ENCODE measurements around the gene UEVLD.

UEVLD gene

DNA sequence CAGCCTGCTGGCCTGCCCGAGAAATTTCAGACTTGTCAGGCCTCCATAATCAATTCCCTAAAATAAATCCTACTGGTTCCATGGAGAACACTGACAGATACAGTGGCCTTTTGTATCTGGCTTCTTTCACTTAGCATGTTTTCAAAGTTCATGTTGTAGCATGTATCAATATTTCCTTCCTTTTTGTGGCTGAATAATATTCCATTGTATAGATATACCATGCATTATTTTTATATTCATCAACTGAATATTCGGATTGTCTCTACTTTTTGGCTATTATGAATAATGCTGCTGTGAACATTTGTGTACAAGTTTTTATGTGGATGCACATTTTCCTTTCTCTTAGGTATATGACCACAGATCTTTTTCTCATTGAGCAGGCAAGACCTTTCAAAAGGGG is 35.2 kb upstream of the UEVLD start:
- Histone ChIP-seq H3K4me3 (ENCODE audit: low read length) (no peak overlapping the region), H3K36me3 (replicated peaks; ENCODE audit: insufficient read depth, low read length) (no peaks in the 10 kb centered on the region), H3K4me2 (ENCODE audit: low read depth, low read length) (no peak overlapping the region), H3K9ac (ENCODE audit: low read length) (no peak overlapping the region), H3K9me2 (replicated peaks; ENCODE audit: insufficient read depth, low read length) (no peaks in the 10 kb centered on the region), H3K27ac (ENCODE audit: low read length) (no peak overlapping the region), H2AFZ (ENCODE audit: low read length) (no peak overlapping the region), H3K4me1 (ENCODE audit: low read length) (0 out of 2 replicates have a peak, but pooled peaks cover 2% of the 10 kb centered on the region), H3K9me3 (replicated peaks; ENCODE audit: insufficient read depth, low read length) (no peaks in the 10 kb centered on the region), H3K79me2 (ENCODE audit: low read length) (peaks cover 97% of the 10 kb centered on the region), H3K27me3 (replicated peaks; ENCODE audit: insufficient read depth, low read length) (no peaks in the 10 kb centered on the region), H3F3A (ENCODE audit: insufficient read depth, low read length) (no peaks in the 10 kb centered on the region), H4K20me1 (ENCODE audit: insufficient read depth, low read length) (peaks cover 6% of the 10 kb centered on the region)
- no peak for DNase-seq
- TF ChIP-seq EZH2phosphoT487 (IDR thresholded peaks at IDR 0.05; ENCODE audit: low read length) (no peak), EZH2 (optimal IDR thresholded peaks at IDR 0.05; ENCODE audit: low read depth, low read length) (no peak)
- TF ChIP-seq, protein P1, sequence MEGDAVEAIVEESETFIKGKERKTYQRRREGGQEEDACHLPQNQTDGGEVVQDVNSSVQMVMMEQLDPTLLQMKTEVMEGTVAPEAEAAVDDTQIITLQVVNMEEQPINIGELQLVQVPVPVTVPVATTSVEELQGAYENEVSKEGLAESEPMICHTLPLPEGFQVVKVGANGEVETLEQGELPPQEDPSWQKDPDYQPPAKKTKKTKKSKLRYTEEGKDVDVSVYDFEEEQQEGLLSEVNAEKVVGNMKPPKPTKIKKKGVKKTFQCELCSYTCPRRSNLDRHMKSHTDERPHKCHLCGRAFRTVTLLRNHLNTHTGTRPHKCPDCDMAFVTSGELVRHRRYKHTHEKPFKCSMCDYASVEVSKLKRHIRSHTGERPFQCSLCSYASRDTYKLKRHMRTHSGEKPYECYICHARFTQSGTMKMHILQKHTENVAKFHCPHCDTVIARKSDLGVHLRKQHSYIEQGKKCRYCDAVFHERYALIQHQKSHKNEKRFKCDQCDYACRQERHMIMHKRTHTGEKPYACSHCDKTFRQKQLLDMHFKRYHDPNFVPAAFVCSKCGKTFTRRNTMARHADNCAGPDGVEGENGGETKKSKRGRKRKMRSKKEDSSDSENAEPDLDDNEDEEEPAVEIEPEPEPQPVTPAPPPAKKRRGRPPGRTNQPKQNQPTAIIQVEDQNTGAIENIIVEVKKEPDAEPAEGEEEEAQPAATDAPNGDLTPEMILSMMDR (IDR thresholded peaks at IDR 0.05; ENCODE audit: low read length) = no peak

DNA sequence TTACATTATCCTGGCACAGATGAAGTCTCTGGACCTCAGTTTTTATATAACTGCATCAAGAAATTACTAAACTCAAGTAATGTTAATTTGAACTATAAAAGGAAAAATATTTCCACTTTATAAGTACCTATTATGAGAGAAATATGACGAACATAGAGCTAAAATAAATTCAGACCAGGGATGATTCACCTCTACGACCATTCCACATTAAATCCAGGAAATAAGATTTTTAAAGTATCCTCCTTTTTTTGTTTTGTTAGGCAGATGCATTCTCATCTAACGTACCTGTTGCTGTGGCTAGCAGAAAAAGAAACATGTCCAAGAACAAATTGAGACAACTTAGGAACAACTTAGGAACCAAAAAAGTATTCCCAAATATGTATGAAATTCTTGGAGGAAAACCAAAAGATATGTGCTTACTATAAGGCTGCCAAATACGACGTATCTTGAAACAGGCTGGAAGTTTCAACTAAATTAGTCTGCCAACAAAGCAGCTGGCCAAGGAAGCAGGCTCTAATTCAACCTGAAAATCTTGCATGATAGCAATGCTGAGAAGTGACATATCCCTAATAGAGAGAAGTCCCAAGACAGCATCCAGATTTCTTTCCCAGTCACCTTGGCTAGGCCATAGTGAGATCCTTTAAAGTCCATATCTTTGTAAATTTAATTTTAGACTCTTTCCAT is 29.9 kb upstream of the UEVLD start:
- TF ChIP-seq, protein P1 (IDR thresholded peaks at IDR 0.05; ENCODE audit: low read length) = no peak
- no peak for TF ChIP-seq EZH2 (optimal IDR thresholded peaks at IDR 0.05; ENCODE audit: low read depth, low read length)
- TF ChIP-seq EZH2phosphoT487 (IDR thresholded peaks at IDR 0.05; ENCODE audit: low read length) = no peak
- H3K4me3 ChIP-seq (ENCODE audit: low read length) = no peak overlapping the region
- H4K20me1 ChIP-seq (ENCODE audit: insufficient read depth, low read length) = peaks cover 11% of the 10 kb centered on the region
- no peak overlapping the region for H3K9ac ChIP-seq (ENCODE audit: low read length)
- H3K4me1 ChIP-seq (ENCODE audit: low read length) = 0 out of 2 replicates have a peak, but pooled peaks cover 9% of the 10 kb centered on the region
- no peaks in the 10 kb centered on the region; the same call in 1 of the 2 replicates for H3F3A ChIP-seq (ENCODE audit: insufficient read depth, low read length)
- no peak overlapping the region for H2AFZ ChIP-seq (ENCODE audit: low read length)
- DNase-seq = no peak
- H3K9me3 ChIP-seq (replicated peaks; ENCODE audit: insufficient read depth, low read length) = no peaks in the 10 kb centered on the region
- H3K9me2 ChIP-seq (replicated peaks; ENCODE audit: insufficient read depth, low read length) = no peaks in the 10 kb centered on the region
- peak overlapping the region; percentile 27; the same call in 1 of the 2 replicates for H3K4me2 ChIP-seq (ENCODE audit: low read depth, low read length)
- no peak overlapping the region for H3K27ac ChIP-seq (ENCODE audit: low read length)
- H3K79me2 ChIP-seq (ENCODE audit: low read length) = peaks cover 73% of the 10 kb centered on the region
- H3K36me3 ChIP-seq (replicated peaks; ENCODE audit: insufficient read depth, low read length) = peaks cover 6% of the 10 kb centered on the region
- no peaks in the 10 kb centered on the region for H3K27me3 ChIP-seq (replicated peaks; ENCODE audit: insufficient read depth, low read length)

DNA sequence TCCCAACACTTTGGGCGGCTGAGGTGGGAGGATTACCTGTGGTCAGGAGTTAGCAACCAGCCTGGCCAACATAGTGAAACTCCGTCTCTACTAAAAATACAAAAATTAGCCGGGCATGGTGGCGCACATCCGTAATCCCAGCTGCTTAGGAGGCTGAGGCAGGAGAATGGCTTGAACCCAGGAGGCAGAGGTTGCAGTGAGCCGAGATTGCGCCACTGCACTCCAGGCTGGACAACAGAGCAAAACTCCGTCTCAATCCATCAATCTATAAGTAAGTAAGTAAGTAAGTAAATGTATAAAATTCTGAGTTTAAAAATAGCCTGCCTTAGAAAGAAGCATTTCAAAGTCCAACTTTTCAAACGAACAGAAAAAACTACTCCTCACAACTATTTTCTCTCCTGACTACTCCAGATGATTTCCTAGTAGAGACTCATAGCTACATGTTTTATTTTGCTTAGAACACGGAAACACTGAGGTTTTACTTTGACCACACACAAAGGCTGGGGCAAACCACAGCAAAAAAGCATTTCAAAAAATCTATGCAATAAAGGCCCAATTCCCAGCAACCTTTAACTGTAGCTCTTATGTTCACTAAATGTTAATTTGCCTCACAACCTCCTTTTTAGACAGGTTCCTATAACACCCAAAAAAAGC is 29.3 kb upstream of the UEVLD start:
- Histone ChIP-seq H3K79me2 (ENCODE audit: low read length) (peaks cover 66% of the 10 kb centered on the region), H3K9me2 (replicated peaks; ENCODE audit: insufficient read depth, low read length) (no peaks in the 10 kb centered on the region), H3K36me3 (replicated peaks; ENCODE audit: insufficient read depth, low read length) (peaks cover 6% of the 10 kb centered on the region), H3F3A (ENCODE audit: insufficient read depth, low read length) (no peaks in the 10 kb centered on the region; the same call in 1 of the 2 replicates), H3K27ac (ENCODE audit: low read length) (no peak overlapping the region), H3K9me3 (replicated peaks; ENCODE audit: insufficient read depth, low read length) (no peaks in the 10 kb centered on the region), H3K4me1 (ENCODE audit: low read length) (0 out of 2 replicates have a peak, but pooled peaks cover 9% of the 10 kb centered on the region), H3K4me2 (ENCODE audit: low read depth, low read length) (peak overlapping the region; percentile 27; the same call in 1 of the 2 replicates), H3K27me3 (replicated peaks; ENCODE audit: insufficient read depth, low read length) (no peaks in the 10 kb centered on the region), H3K4me3 (ENCODE audit: low read length) (no peak overlapping the region), H3K9ac (ENCODE audit: low read length) (no peak overlapping the region), H4K20me1 (ENCODE audit: insufficient read depth, low read length) (peaks cover 11% of the 10 kb centered on the region), H2AFZ (ENCODE audit: low read length) (no peak overlapping the region)
- TF ChIP-seq EZH2 (optimal IDR thresholded peaks at IDR 0.05; ENCODE audit: low read depth, low read length) (no peak), EZH2phosphoT487 (IDR thresholded peaks at IDR 0.05; ENCODE audit: low read length) (no peak)
- TF ChIP-seq, protein P1 (IDR thresholded peaks at IDR 0.05; ENCODE audit: low read length) = no peak
- peak; percentile 15 for DNase-seq
